Measurements from ENCODE around the gene NEURL1.

NEURL1 gene

GRCh38 chr10:103560886-103561285 lies 67.4 kb downstream of the NEURL1 start:
- H3K27ac ChIP-seq (ENCODE audit: insufficient read depth, low read length, poor library complexity, severe bottlenecking) = no peak overlapping the region
- H3K27me3 ChIP-seq (replicated peaks; ENCODE audit: control insufficient read depth, insufficient read depth, low read length, poor library complexity, severe bottlenecking) = no peaks in the 10 kb centered on the region
- H3K4me3 ChIP-seq (ENCODE audit: insufficient read depth, low read depth, low read length, poor library complexity, severe bottlenecking) = no peak overlapping the region
- H3K36me3 ChIP-seq (ENCODE audit: control insufficient read depth, insufficient read depth, low read length) = no peaks in the 10 kb centered on the region
- no peaks in the 10 kb centered on the region for H3K4me1 ChIP-seq (ENCODE audit: control insufficient read depth, insufficient read depth, low read length, poor library complexity, severe bottlenecking)
- no peaks in the 10 kb centered on the region for H3K9me3 ChIP-seq (ENCODE audit: control insufficient read depth, low read length)
- DNase-seq = no peak

GRCh38 chr10:103562383-103562782 lies 68.9 kb downstream of the NEURL1 start:
- Histone ChIP-seq H3K36me3 (ENCODE audit: control insufficient read depth, insufficient read depth, low read length) (no peaks in the 10 kb centered on the region), H3K4me1 (ENCODE audit: control insufficient read depth, insufficient read depth, low read length, poor library complexity, severe bottlenecking) (no peaks in the 10 kb centered on the region), H3K27ac (ENCODE audit: insufficient read depth, low read length, poor library complexity, severe bottlenecking) (no peak overlapping the region), H3K9me3 (ENCODE audit: control insufficient read depth, low read length) (no peaks in the 10 kb centered on the region), H3K27me3 (replicated peaks; ENCODE audit: control insufficient read depth, insufficient read depth, low read length, poor library complexity, severe bottlenecking) (no peaks in the 10 kb centered on the region), H3K4me3 (ENCODE audit: insufficient read depth, low read depth, low read length, poor library complexity, severe bottlenecking) (no peak overlapping the region)
- no peak for DNase-seq

- Histone ChIP-seq H3K9me3 (ENCODE audit: control insufficient read depth, low read length) (no peaks in the 10 kb centered on the region), H3K4me3 (ENCODE audit: insufficient read depth, low read depth, low read length, poor library complexity, severe bottlenecking) (no peak overlapping the region), H3K36me3 (ENCODE audit: control insufficient read depth, insufficient read depth, low read length) (no peaks in the 10 kb centered on the region), H3K4me1 (ENCODE audit: control insufficient read depth, insufficient read depth, low read length, poor library complexity, severe bottlenecking) (no peaks in the 10 kb centered on the region), H3K27me3 (replicated peaks; ENCODE audit: control insufficient read depth, insufficient read depth, low read length, poor library complexity, severe bottlenecking) (no peaks in the 10 kb centered on the region), H3K27ac (ENCODE audit: insufficient read depth, low read length, poor library complexity, severe bottlenecking) (no peak overlapping the region)
- no peak for DNase-seq
Measured at GRCh38 chr10:103563231-103564115, 70.0 kb downstream of the NEURL1 start.

- DNase-seq = no peak
- no peak overlapping the region for H3K27ac ChIP-seq (ENCODE audit: insufficient read depth, low read length, poor library complexity, severe bottlenecking)
- no peaks in the 10 kb centered on the region for H3K36me3 ChIP-seq (ENCODE audit: control insufficient read depth, insufficient read depth, low read length)
- no peaks in the 10 kb centered on the region for H3K4me1 ChIP-seq (ENCODE audit: control insufficient read depth, insufficient read depth, low read length, poor library complexity, severe bottlenecking)
- no peaks in the 10 kb centered on the region for H3K27me3 ChIP-seq (replicated peaks; ENCODE audit: control insufficient read depth, insufficient read depth, low read length, poor library complexity, severe bottlenecking)
- H3K4me3 ChIP-seq (ENCODE audit: insufficient read depth, low read depth, low read length, poor library complexity, severe bottlenecking) = no peak overlapping the region
- no peaks in the 10 kb centered on the region for H3K9me3 ChIP-seq (ENCODE audit: control insufficient read depth, low read length)
Measured at GRCh38 chr10:103564116-103564501, 70.6 kb downstream of the NEURL1 start.

GRCh38 chr10:103564776-103565520 lies 71.4 kb downstream of the NEURL1 start:
- H3K36me3 ChIP-seq (ENCODE audit: control insufficient read depth, insufficient read depth, low read length) = no peaks in the 10 kb centered on the region
- peak in 1 of 3 donors; percentile 6 for DNase-seq
- H3K4me3 ChIP-seq (ENCODE audit: insufficient read depth, low read depth, low read length, poor library complexity, severe bottlenecking) = no peak overlapping the region
- no peaks in the 10 kb centered on the region for H3K9me3 ChIP-seq (ENCODE audit: control insufficient read depth, low read length)
- H3K27ac ChIP-seq (ENCODE audit: insufficient read depth, low read length, poor library complexity, severe bottlenecking) = no peak overlapping the region
- H3K27me3 ChIP-seq (replicated peaks; ENCODE audit: control insufficient read depth, insufficient read depth, low read length, poor library complexity, severe bottlenecking) = no peaks in the 10 kb centered on the region
- H3K4me1 ChIP-seq (ENCODE audit: control insufficient read depth, insufficient read depth, low read length, poor library complexity, severe bottlenecking) = no peaks in the 10 kb centered on the region

GRCh38 chr10:103566536-103566935 lies 73.0 kb downstream of the NEURL1 start:
- no peak for DNase-seq
- Histone ChIP-seq H3K27me3 (replicated peaks; ENCODE audit: control insufficient read depth, insufficient read depth, low read length, poor library complexity, severe bottlenecking) (no peaks in the 10 kb centered on the region), H3K36me3 (ENCODE audit: control insufficient read depth, insufficient read depth, low read length) (no peaks in the 10 kb centered on the region), H3K27ac (ENCODE audit: insufficient read depth, low read length, poor library complexity, severe bottlenecking) (no peak overlapping the region), H3K9me3 (ENCODE audit: control insufficient read depth, low read length) (no peaks in the 10 kb centered on the region), H3K4me3 (ENCODE audit: insufficient read depth, low read depth, low read length, poor library complexity, severe bottlenecking) (no peak overlapping the region), H3K4me1 (ENCODE audit: control insufficient read depth, insufficient read depth, low read length, poor library complexity, severe bottlenecking) (no peaks in the 10 kb centered on the region)

- Histone ChIP-seq H3K27me3 (replicated peaks; ENCODE audit: control insufficient read depth, insufficient read depth, low read length, poor library complexity, severe bottlenecking) (no peaks in the 10 kb centered on the region), H3K4me3 (ENCODE audit: insufficient read depth, low read depth, low read length, poor library complexity, severe bottlenecking) (no peak overlapping the region)
Measured at GRCh38 chr10:103568505-103568904, 75.0 kb downstream of the NEURL1 start.

GRCh38 chr10:103569896-103570295 lies 76.4 kb downstream of the NEURL1 start:
- H3K4me1 ChIP-seq (ENCODE audit: control insufficient read depth, insufficient read depth, low read length, poor library complexity, severe bottlenecking) = no peaks in the 10 kb centered on the region
- no peak for DNase-seq
- H3K36me3 ChIP-seq (ENCODE audit: control insufficient read depth, insufficient read depth, low read length) = no peaks in the 10 kb centered on the region
- no peak overlapping the region for H3K27ac ChIP-seq (ENCODE audit: insufficient read depth, low read length, poor library complexity, severe bottlenecking)
- no peak overlapping the region for H3K4me3 ChIP-seq (ENCODE audit: insufficient read depth, low read depth, low read length, poor library complexity, severe bottlenecking)
- H3K27me3 ChIP-seq (replicated peaks; ENCODE audit: control insufficient read depth, insufficient read depth, low read length, poor library complexity, severe bottlenecking) = no peaks in the 10 kb centered on the region
- H3K9me3 ChIP-seq (ENCODE audit: control insufficient read depth, low read length) = no peaks in the 10 kb centered on the region

More at GRCh38 chr10:103568505-103568904, 75.0 kb downstream of the NEURL1 start:
- Histone ChIP-seq H3K27ac (ENCODE audit: insufficient read depth, low read length, poor library complexity, severe bottlenecking) (no peak overlapping the region), H3K4me1 (ENCODE audit: control insufficient read depth, insufficient read depth, low read length, poor library complexity, severe bottlenecking) (no peaks in the 10 kb centered on the region), H3K9me3 (ENCODE audit: control insufficient read depth, low read length) (no peaks in the 10 kb centered on the region), H3K36me3 (ENCODE audit: control insufficient read depth, insufficient read depth, low read length) (no peaks in the 10 kb centered on the region)
- no peak for DNase-seq

- Histone ChIP-seq H3K36me3 (ENCODE audit: control insufficient read depth, insufficient read depth, low read length) (no peaks in the 10 kb centered on the region), H3K4me3 (ENCODE audit: insufficient read depth, low read depth, low read length, poor library complexity, severe bottlenecking) (no peak overlapping the region), H3K27ac (ENCODE audit: insufficient read depth, low read length, poor library complexity, severe bottlenecking) (no peak overlapping the region), H3K9me3 (ENCODE audit: control insufficient read depth, low read length) (no peaks in the 10 kb centered on the region), H3K4me1 (ENCODE audit: control insufficient read depth, insufficient read depth, low read length, poor library complexity, severe bottlenecking) (no peaks in the 10 kb centered on the region), H3K27me3 (replicated peaks; ENCODE audit: control insufficient read depth, insufficient read depth, low read length, poor library complexity, severe bottlenecking) (no peaks in the 10 kb centered on the region)
- DNase-seq = no peak
Measured at GRCh38 chr10:103570844-103571655, 77.5 kb downstream of the NEURL1 start.

All from effector memory CD4-positive, alpha-beta T cell (primary cell).